ENCODE data around the gene FOSL2. TPM values are rescaled to one million over a fixed set of nuclear protein-coding genes. Genes with fewer than 3 reads are reported as not detected.

Gene FOSL2
- total RNA-seq, 1 donor from 2014 or later, result 80.6 TPM

DNA sequence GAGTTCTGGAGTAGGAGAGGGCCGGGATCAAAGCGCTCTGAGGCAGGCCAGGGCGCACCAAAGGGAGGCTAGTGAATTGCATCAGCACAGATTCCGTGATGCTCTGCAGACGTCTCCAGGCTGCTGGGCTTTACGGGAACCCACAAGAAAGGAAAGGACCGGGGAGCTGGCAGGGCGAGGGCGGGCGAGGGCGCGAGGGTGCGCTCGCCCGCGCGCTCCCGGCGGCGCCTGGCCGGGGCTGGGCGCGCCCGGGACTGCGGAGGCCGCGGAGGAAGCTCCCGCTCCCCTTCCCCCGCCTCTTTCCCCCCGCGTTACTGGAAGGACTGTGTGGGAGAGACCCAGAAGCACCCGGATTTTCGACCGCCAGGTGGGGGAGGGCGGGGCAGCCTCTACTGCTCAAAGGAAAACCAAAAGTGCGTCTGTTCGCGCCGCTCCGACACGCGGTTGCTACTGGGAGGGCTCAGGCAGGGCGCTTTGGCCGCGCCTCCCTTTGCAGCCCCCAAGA, 2.4 kb upstream of the FOSL2 start:
- H3K9me3 Mint-ChIP-seq, result peaks cover 5% of the 10 kb centered on the region
- H3K4me3 Mint-ChIP-seq, result no peak overlapping the region
- intact Hi-C loops (cut with micrococcal nuclease), result loop anchor here (1.0 to 5.0 kb wide), 9 partner anchors 24 to 1178 kb away; partner anchors contain the start of genes ATRAID, MRPL33, PPP1CB and SLC5A6
- peaks cover 2% of the 10 kb centered on the region for H3K27me3 Mint-ChIP-seq
- peaks cover 12% of the 10 kb centered on the region for H3K36me3 Mint-ChIP-seq (ENCODE audit: low read depth)
- peaks cover 37% of the 10 kb centered on the region for H3K4me1 Mint-ChIP-seq
- peak overlapping the region; percentile 91 for H3K27ac Mint-ChIP-seq
- peak; percentile 96 for DNase-seq

GRCh38 chr2:28390746-28391563, 1.7 kb upstream of the FOSL2 start:
- H3K27me3 Mint-ChIP-seq, result peaks cover 2% of the 10 kb centered on the region
- peaks cover 37% of the 10 kb centered on the region for H3K4me1 Mint-ChIP-seq
- H3K4me3 Mint-ChIP-seq, result no peak overlapping the region
- peaks cover 5% of the 10 kb centered on the region for H3K9me3 Mint-ChIP-seq
- DNase-seq, result no peak
- intact Hi-C loops (cut with micrococcal nuclease), result loop anchor here (1.0 to 5.0 kb wide), 9 partner anchors 25 to 1179 kb away; partner anchors contain the start of genes ATRAID, MRPL33, PPP1CB and SLC5A6
- H3K27ac Mint-ChIP-seq, result peak overlapping the region; percentile 91
- H3K36me3 Mint-ChIP-seq (ENCODE audit: low read depth), result peaks cover 12% of the 10 kb centered on the region

DNA sequence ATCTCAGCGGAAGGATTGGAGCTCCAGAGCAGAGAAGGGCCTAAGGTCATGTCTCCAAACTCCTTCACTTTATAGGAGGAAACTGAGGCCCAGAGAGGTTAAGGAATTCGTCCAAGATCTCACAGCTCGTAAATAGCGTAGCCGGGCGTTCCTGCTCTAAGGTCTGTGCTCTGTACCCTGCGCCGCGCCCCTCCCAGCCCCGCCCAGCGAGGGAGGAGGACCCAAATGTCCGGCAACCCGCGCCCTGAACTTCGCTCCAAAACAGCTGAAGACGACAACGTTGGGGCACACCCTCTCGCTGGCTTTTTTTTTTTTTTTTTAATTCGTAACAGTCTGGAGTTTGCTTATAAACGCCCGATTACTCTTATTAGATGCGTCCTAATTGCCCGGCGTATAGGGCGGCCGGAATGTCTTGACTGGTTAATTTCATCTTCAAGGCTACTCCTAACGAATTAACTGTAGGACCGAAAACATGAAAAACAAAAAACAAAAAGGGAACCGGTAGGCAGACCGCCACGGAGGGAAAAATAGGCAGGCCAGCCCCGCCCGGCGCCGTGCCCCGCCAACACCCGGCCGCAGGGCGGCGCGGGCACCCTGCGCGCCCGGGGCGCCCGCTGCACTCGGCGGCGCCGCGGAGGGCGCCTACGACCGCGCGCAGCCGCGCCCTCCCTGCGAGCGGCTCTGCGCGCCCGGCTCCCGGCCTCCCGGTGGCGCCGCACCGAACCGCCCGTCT, 928 bp upstream of the FOSL2 start:
- peaks cover 5% of the 10 kb centered on the region for H3K9me3 Mint-ChIP-seq
- peaks cover 12% of the 10 kb centered on the region for H3K36me3 Mint-ChIP-seq (ENCODE audit: low read depth)
- DNase-seq, result peak; percentile 89
- intact Hi-C loops (cut with micrococcal nuclease), result loop anchor here (1.0 to 5.0 kb wide), 12 partner anchors 19 to 1179 kb away; partner anchors contain the start of genes ATRAID, BABAM2, CCDC121 and GPN1
- peak overlapping the region; percentile 91 for H3K27ac Mint-ChIP-seq
- no peak overlapping the region for H3K4me3 Mint-ChIP-seq
- H3K27me3 Mint-ChIP-seq, result peaks cover 2% of the 10 kb centered on the region
- peaks cover 37% of the 10 kb centered on the region for H3K4me1 Mint-ChIP-seq

DNA sequence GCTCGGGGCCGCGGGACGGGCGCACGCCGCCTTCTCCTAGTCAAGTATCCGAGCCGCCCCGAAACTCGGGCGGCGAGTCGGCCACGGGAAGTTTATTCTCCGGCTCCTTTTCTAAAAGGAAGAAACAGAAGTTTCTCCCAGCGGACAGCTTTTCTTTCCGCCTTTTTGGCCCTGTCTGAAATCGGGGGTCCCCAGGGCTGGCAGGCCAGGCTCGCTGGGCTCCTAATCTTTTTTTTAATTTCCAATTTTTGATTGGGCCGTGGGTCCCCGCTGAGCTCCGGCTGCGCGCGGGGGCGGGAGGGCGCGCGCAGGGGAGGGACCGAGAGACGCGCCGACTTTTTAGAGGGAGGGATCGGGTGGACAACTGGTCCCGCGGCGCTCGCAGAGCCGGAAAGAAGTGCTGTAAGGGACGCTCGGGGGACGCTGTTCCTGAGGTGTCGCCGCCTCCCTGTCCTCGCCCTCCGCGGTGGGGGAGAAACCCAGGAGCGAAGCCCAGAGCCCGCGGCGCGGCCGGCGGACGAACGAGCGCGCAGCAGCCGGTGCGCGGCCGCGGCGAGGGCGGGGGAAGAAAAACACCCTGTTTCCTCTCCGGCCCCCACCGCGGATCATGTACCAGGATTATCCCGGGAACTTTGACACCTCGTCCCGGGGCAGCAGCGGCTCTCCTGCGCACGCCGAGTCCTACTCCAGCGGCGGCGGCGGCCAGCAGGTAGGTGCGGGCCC, 617 bp downstream of the FOSL2 start:
- H3K27me3 Mint-ChIP-seq, result peaks cover 2% of the 10 kb centered on the region
- peak overlapping the region; percentile 99 for H3K27ac Mint-ChIP-seq
- H3K36me3 Mint-ChIP-seq (ENCODE audit: low read depth), result peaks cover 22% of the 10 kb centered on the region
- intact Hi-C loops (cut with micrococcal nuclease), result loop anchor here (1.0 to 5.0 kb wide), 9 partner anchors 116 to 1181 kb away; partner anchors contain the start of genes ATRAID, CCDC121, GPN1 and MRPL33
- H3K4me1 Mint-ChIP-seq, result peaks cover 38% of the 10 kb centered on the region
- DNase-seq, result peak; percentile 90
- H3K9me3 Mint-ChIP-seq, result no peaks in the 10 kb centered on the region
- H3K4me3 Mint-ChIP-seq, result no peak overlapping the region

DNA sequence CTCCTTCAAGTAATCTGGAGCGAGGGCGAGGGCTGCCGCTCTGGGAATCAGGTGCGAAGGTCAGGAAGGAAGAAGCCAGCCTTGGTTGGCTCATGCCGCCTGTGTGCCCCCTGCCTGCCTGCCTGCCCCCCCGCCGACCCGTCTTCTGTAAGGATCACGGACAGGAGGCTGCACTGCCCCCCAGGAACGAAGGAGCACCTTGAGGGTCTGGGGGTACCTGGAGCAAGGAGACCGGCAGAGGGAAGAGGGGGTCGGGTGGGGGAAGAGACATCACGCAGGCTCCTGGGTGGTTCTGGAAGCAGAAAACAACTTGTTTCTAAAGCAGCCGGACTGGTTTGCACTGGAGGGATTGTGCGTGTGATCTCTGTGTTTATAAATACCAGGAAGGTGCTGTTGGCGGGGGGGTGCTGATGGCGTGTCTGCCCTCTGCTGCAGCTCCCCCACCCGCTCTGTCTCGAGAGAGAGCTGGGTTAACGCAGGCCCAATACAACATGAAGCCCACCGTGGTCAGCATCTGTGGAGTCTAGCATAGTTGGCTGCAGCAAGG, 1.7 kb downstream of the FOSL2 start:
- H3K4me1 Mint-ChIP-seq, result peaks cover 40% of the 10 kb centered on the region
- no peaks in the 10 kb centered on the region for H3K9me3 Mint-ChIP-seq
- H3K27me3 Mint-ChIP-seq, result peaks cover 2% of the 10 kb centered on the region
- intact Hi-C loops (cut with micrococcal nuclease), result loop anchor here (5.0 kb wide), 5 partner anchors 117 to 1182 kb away; partner anchors contain the start of genes ATRAID, MRPL33, PPP1CB and SLC5A6
- DNase-seq, result peak; percentile 74
- H3K36me3 Mint-ChIP-seq (ENCODE audit: low read depth), result peaks cover 32% of the 10 kb centered on the region
- no peak overlapping the region for H3K4me3 Mint-ChIP-seq
- H3K27ac Mint-ChIP-seq, result no peak overlapping the region

DNA sequence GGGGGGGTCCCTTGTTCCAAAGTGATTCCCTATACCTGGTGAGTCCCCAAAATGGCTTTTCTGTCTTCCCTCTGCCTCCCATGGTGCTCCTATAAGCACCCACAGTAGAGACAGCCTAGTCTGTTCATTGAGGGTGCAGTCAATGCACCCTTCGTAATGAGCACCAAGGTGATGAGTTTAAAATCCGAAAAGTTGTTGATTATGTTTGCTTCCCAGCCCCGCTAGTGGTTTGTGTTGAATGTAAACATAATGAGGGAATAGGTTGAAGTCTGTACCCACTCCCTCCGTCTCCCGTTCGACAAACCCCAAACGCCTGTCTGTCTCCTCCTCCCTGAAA, 2.3 kb downstream of the FOSL2 start:
- Mint-ChIP-seq H3K27me3 (peaks cover 2% of the 10 kb centered on the region), H3K4me1 (peaks cover 36% of the 10 kb centered on the region), H3K4me3 (no peak overlapping the region), H3K36me3 (ENCODE audit: low read depth) (peaks cover 34% of the 10 kb centered on the region), H3K27ac (no peak overlapping the region), H3K9me3 (no peaks in the 10 kb centered on the region)
- DNase-seq, result no peak
- intact Hi-C loops (cut with micrococcal nuclease), result loop anchor here (1.0 to 5.0 kb wide), 6 partner anchors 57 to 1183 kb away; partner anchors contain the start of genes ATRAID, MRPL33, PPP1CB and SLC5A6

- Mint-ChIP-seq H3K4me3 (no peak overlapping the region), H3K9me3 (no peaks in the 10 kb centered on the region), H3K27me3 (peaks cover 2% of the 10 kb centered on the region)
Observed at GRCh38 chr2:28395334-28396061, 2.8 kb downstream of the FOSL2 start.

GRCh38 chr2:28397043-28397381, 4.4 kb downstream of the FOSL2 start:
- peaks cover 2% of the 10 kb centered on the region for H3K27me3 Mint-ChIP-seq
- H3K4me1 Mint-ChIP-seq, result peaks cover 44% of the 10 kb centered on the region
- intact Hi-C loops (cut with micrococcal nuclease), result no loop called here
- H3K27ac Mint-ChIP-seq, result no peak overlapping the region
- DNase-seq, result no peak
- H3K9me3 Mint-ChIP-seq, result no peaks in the 10 kb centered on the region
- no peak overlapping the region for H3K4me3 Mint-ChIP-seq
- peaks cover 45% of the 10 kb centered on the region for H3K36me3 Mint-ChIP-seq (ENCODE audit: low read depth)

More at GRCh38 chr2:28395334-28396061, 2.8 kb downstream of the FOSL2 start:
- no peak overlapping the region for H3K27ac Mint-ChIP-seq
- H3K4me1 Mint-ChIP-seq, result peaks cover 38% of the 10 kb centered on the region
- H3K36me3 Mint-ChIP-seq (ENCODE audit: low read depth), result peaks cover 38% of the 10 kb centered on the region
- intact Hi-C loops (cut with micrococcal nuclease), result loop anchor here (1.0 kb wide), 1 partner anchor 57 kb away; no protein-coding TSS in a partner anchor
- DNase-seq, result peak; percentile 68

GRCh38 chr2:28398101-28398834, 5.6 kb downstream of the FOSL2 start:
- Mint-ChIP-seq H3K36me3 (ENCODE audit: low read depth) (peaks cover 47% of the 10 kb centered on the region), H3K4me3 (no peak overlapping the region), H3K27ac (peak overlapping the region; percentile 45), H3K27me3 (no peaks in the 10 kb centered on the region), H3K4me1 (peaks cover 54% of the 10 kb centered on the region), H3K9me3 (no peaks in the 10 kb centered on the region)
- no peak for DNase-seq
- intact Hi-C loops (cut with micrococcal nuclease), result no loop called here

DNA sequence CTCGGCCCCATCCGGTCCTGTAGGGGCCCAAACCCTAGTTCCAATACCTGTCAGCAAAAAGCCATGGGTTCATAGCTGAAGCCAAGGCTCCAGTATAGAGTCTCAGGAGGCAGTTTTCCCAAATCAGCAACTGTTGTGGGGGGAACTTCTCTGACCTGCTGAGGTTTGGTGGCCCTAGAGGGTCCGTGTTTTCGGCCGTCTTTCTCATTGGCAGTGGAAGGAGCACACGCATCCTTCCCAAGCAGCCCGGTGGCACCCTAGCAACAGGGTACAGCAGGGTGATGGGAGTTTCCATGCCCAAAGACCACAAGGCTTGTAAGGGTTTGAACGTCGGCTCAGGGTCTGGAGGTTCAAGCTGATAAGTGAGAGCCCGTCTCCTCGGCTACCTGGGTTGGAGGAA, 6.6 kb downstream of the FOSL2 start:
- no peaks in the 10 kb centered on the region for H3K9me3 Mint-ChIP-seq
- H3K4me3 Mint-ChIP-seq, result peak overlapping the region; percentile 18
- intact Hi-C loops (cut with micrococcal nuclease), result no loop called here
- peaks cover 58% of the 10 kb centered on the region for H3K4me1 Mint-ChIP-seq
- H3K27ac Mint-ChIP-seq, result peak overlapping the region; percentile 54
- no peak for DNase-seq
- H3K27me3 Mint-ChIP-seq, result no peaks in the 10 kb centered on the region
- peaks cover 54% of the 10 kb centered on the region for H3K36me3 Mint-ChIP-seq (ENCODE audit: low read depth)

GRCh38 chr2:28399956-28400355, 7.3 kb downstream of the FOSL2 start:
- Mint-ChIP-seq H3K27me3 (no peaks in the 10 kb centered on the region), H3K9me3 (no peaks in the 10 kb centered on the region), H3K27ac (peak overlapping the region; percentile 40), H3K4me1 (peaks cover 60% of the 10 kb centered on the region), H3K4me3 (no peak overlapping the region), H3K36me3 (ENCODE audit: low read depth) (peaks cover 56% of the 10 kb centered on the region)
- intact Hi-C loops (cut with micrococcal nuclease), result no loop called here
- DNase-seq, result no peak

DNA sequence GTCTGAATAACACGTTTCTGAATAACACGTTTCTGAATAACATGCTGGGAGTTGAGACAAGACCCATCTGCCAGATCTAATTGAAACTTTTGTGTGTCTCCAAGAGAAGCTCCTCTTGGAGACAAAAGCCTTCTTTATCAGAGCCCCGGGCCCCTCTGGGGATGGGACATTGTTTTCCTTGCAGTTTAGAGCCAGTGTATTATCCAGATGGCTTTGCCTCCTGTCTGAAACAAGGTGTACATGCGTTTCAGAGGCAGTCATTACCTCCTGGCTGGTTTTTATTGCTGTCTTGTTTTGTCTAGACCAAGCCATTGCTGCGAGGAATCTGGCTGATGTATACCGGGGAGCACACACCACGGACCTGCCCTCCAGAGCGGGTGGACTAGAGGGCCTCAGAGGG, 7.8 kb downstream of the FOSL2 start:
- intact Hi-C loops (cut with micrococcal nuclease), result no loop called here
- Mint-ChIP-seq H3K9me3 (no peaks in the 10 kb centered on the region), H3K4me3 (no peak overlapping the region), H3K27ac (peak overlapping the region; percentile 40), H3K27me3 (no peaks in the 10 kb centered on the region), H3K36me3 (ENCODE audit: low read depth) (peaks cover 61% of the 10 kb centered on the region), H3K4me1 (peaks cover 63% of the 10 kb centered on the region)
- DNase-seq, result no peak
